KMS-11 (cell line): Measurements from ENCODE around the gene CDK14.

ENCODE experiments used
- H2AFZ ChIP-seq: fragments of 200-600 bp; sonication (generic); 2 replicates; pipeline ENCODE4 v1.6.1; 2016; ENCODE audit warnings: antibody characterized with exemption, mixed run types, low read depth
- H3K27ac ChIP-seq: fragments of 200-600 bp; sonication (generic); 2 replicates; pipeline ENCODE4 v1.6.1; 2016; ENCODE audit warnings: mild to moderate bottlenecking, mixed run types
- H3K27me3 ChIP-seq: fragments of 200-600 bp; sonication (generic); 2 replicates; pipeline ENCODE4 v1.6.1; 2017; ENCODE audit warnings: mild to moderate bottlenecking, low read depth, mixed run types, moderate library complexity; ENCODE audit not compliant: insufficient read depth
- H3K36me3 ChIP-seq: fragments of 200-600 bp; sonication (generic); 2 replicates; pipeline ENCODE4 v1.6.1; 2017; ENCODE audit warnings: mild to moderate bottlenecking, mixed run types; ENCODE audit not compliant: insufficient read depth
- H3K4me1 ChIP-seq: fragments of 200-600 bp; sonication (generic); 2 replicates; pipeline ENCODE4 v1.6.1; 2016; ENCODE audit warnings: mild to moderate bottlenecking, low read depth, mixed run types; ENCODE audit not compliant: poor library complexity, severe bottlenecking
- H3K4me2 ChIP-seq: fragments of 200-600 bp; sonication (generic); 2 replicates; pipeline ENCODE4 v1.7.0; 2016; ENCODE audit warnings: mild to moderate bottlenecking, mixed run types
- H3K4me3 ChIP-seq: fragments of 200-600 bp; sonication (generic); IDR thresholded peaks from 2 replicates; pipeline ENCODE4 v1.6.1; 2017; ENCODE audit warnings: low read depth, low read length, mixed read lengths; ENCODE audit not compliant: insufficient read depth
- H3K79me2 ChIP-seq: fragments of 200-600 bp; sonication (generic); 2 replicates; pipeline ENCODE4 v1.6.1; 2016; ENCODE audit warnings: low read depth, mixed run types; ENCODE audit not compliant: insufficient read depth
- H3K9ac ChIP-seq: fragments of 200-600 bp; sonication (generic); 2 replicates; pipeline ENCODE4 v1.6.1; 2016; ENCODE audit warnings: mild to moderate bottlenecking, mixed run types
- H4K20me1 ChIP-seq: fragments of 200-600 bp; sonication (generic); 2 replicates; pipeline ENCODE4 v1.6.1; 2016; ENCODE audit warnings: mild to moderate bottlenecking, mixed run types; ENCODE audit not compliant: insufficient read depth
- CTCF ChIP-seq: fragments of 200-600 bp; sonication (generic); conservative IDR thresholded peaks from 2 replicates; pipeline ENCODE4 v1.6.1; 2017; ENCODE audit warnings: low read depth, mild to moderate bottlenecking, antibody characterized with exemption, low read length, moderate library complexity, mixed read lengths

CDK14 gene

DNA sequence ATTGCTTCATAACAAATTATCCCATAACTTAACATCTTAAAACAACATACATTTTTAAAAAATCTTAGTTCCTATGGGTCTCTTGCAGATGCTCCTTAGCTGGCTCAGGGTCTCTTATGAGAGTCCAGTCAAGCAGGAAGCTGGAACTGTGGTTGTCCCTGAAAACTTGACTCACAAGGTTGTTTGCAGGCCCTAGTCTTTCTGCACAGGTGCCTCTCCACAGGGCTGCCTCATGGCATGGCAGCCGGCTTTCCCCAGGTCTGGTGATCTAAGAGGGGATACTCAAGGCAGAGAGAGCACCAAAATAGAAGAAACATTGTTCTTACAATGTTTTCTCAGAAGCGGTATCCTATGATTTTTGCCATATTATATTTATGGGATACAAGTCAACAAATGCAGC lies 127.1 kb downstream of the CDK14 start:
- Histone ChIP-seq H3K27ac (peak overlapping the region; percentile 95), H3K4me1 (peaks cover 87% of the 10 kb centered on the region), H3K4me2 (peak overlapping the region; percentile 99), H3K9ac (peak overlapping the region; percentile 90), H3K4me3 (no peak overlapping the region), H3K27me3 (no peaks in the 10 kb centered on the region), H3K36me3 (0 out of 2 replicates have a peak, but pooled peaks cover 1% of the 10 kb centered on the region), H2AFZ (no peak overlapping the region), H4K20me1 (no peaks in the 10 kb centered on the region), H3K79me2 (peaks cover 100% of the 10 kb centered on the region)
- no peak for TF ChIP-seq CTCF

DNA sequence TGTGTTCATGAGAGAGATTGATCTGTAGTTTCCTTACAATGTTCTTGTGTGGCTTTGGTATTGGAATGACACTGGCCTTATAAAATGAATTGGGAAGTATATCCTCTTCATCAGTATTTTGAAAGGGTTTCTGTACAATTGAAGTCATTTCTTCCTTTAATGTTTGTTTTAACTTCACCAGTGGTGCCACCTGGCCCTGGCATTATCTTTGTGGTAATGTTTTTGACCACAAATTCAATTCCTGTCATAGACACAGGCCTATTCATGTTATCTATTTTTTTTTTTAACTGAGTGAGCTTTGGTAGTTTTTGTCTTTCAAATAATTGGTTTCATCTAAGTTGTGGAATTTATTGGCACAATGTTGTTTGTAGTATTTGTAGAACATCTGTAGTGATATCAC lies 127.7 kb downstream of the CDK14 start:
- H3K36me3 ChIP-seq = 0 out of 2 replicates have a peak, but pooled peaks cover 6% of the 10 kb centered on the region
- H3K4me3 ChIP-seq = no peak overlapping the region
- peaks cover 100% of the 10 kb centered on the region for H3K79me2 ChIP-seq
- no peaks in the 10 kb centered on the region for H3K27me3 ChIP-seq
- peaks cover 84% of the 10 kb centered on the region for H3K4me1 ChIP-seq
- no peaks in the 10 kb centered on the region for H4K20me1 ChIP-seq
- H3K27ac ChIP-seq = peak overlapping the region; percentile 95
- peak overlapping the region; percentile 99 for H3K4me2 ChIP-seq
- peak overlapping the region; percentile 90 for H3K9ac ChIP-seq
- no peak overlapping the region for H2AFZ ChIP-seq
- no peak for TF ChIP-seq CTCF

DNA sequence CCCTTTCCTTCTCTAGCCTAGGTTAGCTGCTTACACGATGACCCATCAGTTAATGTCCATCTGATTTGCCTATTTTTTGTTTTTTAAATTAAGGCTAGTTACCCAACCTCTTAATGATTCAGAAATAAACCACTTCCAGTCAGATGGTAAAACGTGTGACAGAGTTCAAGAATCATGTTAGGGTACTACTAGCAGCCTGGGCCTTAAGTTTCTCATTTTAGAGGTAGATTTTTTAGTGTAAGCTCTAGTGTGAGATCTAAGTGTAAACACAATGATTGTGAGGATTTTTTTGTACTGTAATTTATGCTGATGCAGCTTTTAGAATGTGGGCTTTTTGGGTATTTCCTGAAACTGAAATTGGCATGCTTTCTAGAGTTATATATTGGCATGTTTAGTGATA lies 130.0 kb downstream of the CDK14 start:
- Histone ChIP-seq H2AFZ (no peak overlapping the region), H3K4me3 (peak overlapping the region; percentile 29), H3K27me3 (no peaks in the 10 kb centered on the region), H3K9ac (peak overlapping the region; percentile 90), H3K4me2 (peak overlapping the region; percentile 99), H4K20me1 (no peaks in the 10 kb centered on the region), H3K79me2 (peaks cover 100% of the 10 kb centered on the region), H3K4me1 (peaks cover 78% of the 10 kb centered on the region), H3K36me3 (peaks cover 8% of the 10 kb centered on the region; the same call in 1 of the 2 replicates), H3K27ac (peak overlapping the region; percentile 95)
- no peak for TF ChIP-seq CTCF

DNA sequence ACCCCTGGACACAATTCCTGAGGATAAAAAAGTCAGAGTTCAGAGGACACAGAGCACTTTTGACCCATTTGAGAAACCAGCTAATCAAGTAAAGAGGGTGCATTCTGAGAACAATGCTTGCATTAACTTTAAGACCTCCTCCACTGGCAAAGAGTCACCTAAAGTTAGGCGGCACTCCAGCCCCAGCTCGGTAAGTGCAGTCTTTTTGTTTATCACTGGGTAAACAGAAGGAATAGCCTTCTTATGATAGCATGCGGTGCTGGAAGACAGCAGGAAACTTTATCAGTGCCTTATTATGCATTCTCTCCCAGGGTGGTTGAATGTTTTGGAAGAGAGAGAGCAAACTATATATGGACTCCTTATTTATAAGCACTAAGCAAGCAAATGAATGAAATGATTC lies 130.5 kb downstream of the CDK14 start:
- H3K36me3 ChIP-seq = peaks cover 14% of the 10 kb centered on the region; the same call in 1 of the 2 replicates
- H3K4me2 ChIP-seq = peak overlapping the region; percentile 99
- H3K4me3 ChIP-seq = peak overlapping the region; percentile 29
- H3K9ac ChIP-seq = peak overlapping the region; percentile 90
- no peaks in the 10 kb centered on the region for H4K20me1 ChIP-seq
- peak overlapping the region; percentile 95 for H3K27ac ChIP-seq
- peaks cover 100% of the 10 kb centered on the region for H3K79me2 ChIP-seq
- peaks cover 73% of the 10 kb centered on the region for H3K4me1 ChIP-seq
- H3K27me3 ChIP-seq = no peaks in the 10 kb centered on the region
- H2AFZ ChIP-seq = no peak overlapping the region
- no peak for TF ChIP-seq CTCF
